NT2/D1 (cell line): ENCODE results near the gene ATP6AP1.

Source experiments
- DNase-seq: peaks from one replicate; pipeline ENCODE4 v3.0.0-alpha.2; 2011; ENCODE audit warnings: low read depth, low spot score
- H3K27me3 ChIP-seq: 2 replicates; pipeline ENCODE4 v1.6.0; 2011; ENCODE audit warnings: mild to moderate bottlenecking; ENCODE audit not compliant: insufficient read length, insufficient read depth
- H3K36me3 ChIP-seq: 2 replicates; pipeline ENCODE4 v1.6.1; 2011; ENCODE audit warnings: mild to moderate bottlenecking, low read length, mixed read lengths; ENCODE audit not compliant: insufficient read depth, insufficient read length
- H3K4me1 ChIP-seq: 2 replicates; pipeline ENCODE4 v1.5.1; 2011; ENCODE audit not compliant: insufficient read depth, insufficient read length
- H3K4me3 ChIP-seq: 2 replicates; pipeline ENCODE4 v1.5.1; 2011; ENCODE audit warnings: low read depth; ENCODE audit not compliant: insufficient read length
- H3K9ac ChIP-seq: 2 replicates; pipeline ENCODE4 v1.6.0; 2011; ENCODE audit warnings: low read depth; ENCODE audit not compliant: insufficient read length
- H3K9me3 ChIP-seq: 2 replicates; pipeline ENCODE4 v1.5.1; 2011; ENCODE audit warnings: mild to moderate bottlenecking, low read length; ENCODE audit not compliant: insufficient read depth
- SUZ12 ChIP-seq: IDR thresholded peaks from 2 replicates; pipeline ENCODE4 v1.6.1; 2011; ENCODE audit not compliant: insufficient read length, insufficient read depth; ENCODE audit errors: extremely low read depth
- YY1 ChIP-seq: IDR thresholded peaks from 2 replicates; pipeline ENCODE4 v1.6.1; 2011; ENCODE audit not compliant: insufficient read length, insufficient read depth
- ZNF274 ChIP-seq: IDR thresholded peaks from 2 replicates; pipeline ENCODE4 v1.6.1; 2011; ENCODE audit warnings: mild to moderate bottlenecking, low read depth, low read length

The ATP6AP1 gene

GRCh38 chrX:154470914-154471568 lies 42.6 kb downstream of the ATP6AP1 start:
- Histone ChIP-seq H3K36me3 (peaks cover 51% of the 10 kb centered on the region), H3K4me1 (no peaks in the 10 kb centered on the region), H3K27me3 (no peaks in the 10 kb centered on the region), H3K9ac (no peak overlapping the region), H3K4me3 (no peak overlapping the region), H3K9me3 (no peaks in the 10 kb centered on the region)
- TF ChIP-seq ZNF274 = no peak
- no peak for TF ChIP-seq SUZ12
- no peak for TF ChIP-seq YY1
- no peak for DNase-seq

- no peaks in the 10 kb centered on the region for H3K4me1 ChIP-seq
- TF ChIP-seq YY1 (no peak), ZNF274 (no peak), SUZ12 (no peak)
- peaks cover 47% of the 10 kb centered on the region for H3K36me3 ChIP-seq
- H3K9ac ChIP-seq = no peak overlapping the region
- no peaks in the 10 kb centered on the region for H3K27me3 ChIP-seq
- no peaks in the 10 kb centered on the region for H3K9me3 ChIP-seq
- DNase-seq = no peak
- H3K4me3 ChIP-seq = no peak overlapping the region
Observed at GRCh38 chrX:154471839-154472684, 43.6 kb downstream of the ATP6AP1 start.

- TF ChIP-seq YY1 (no peak), ZNF274 (no peak), SUZ12 (no peak)
- Histone ChIP-seq H3K9ac (no peak overlapping the region), H3K36me3 (peaks cover 42% of the 10 kb centered on the region), H3K27me3 (no peaks in the 10 kb centered on the region), H3K9me3 (no peaks in the 10 kb centered on the region), H3K4me3 (no peak overlapping the region), H3K4me1 (no peaks in the 10 kb centered on the region)
- DNase-seq = no peak
Observed at GRCh38 chrX:154472685-154473632, 44.5 kb downstream of the ATP6AP1 start.

- no peak overlapping the region for H3K9ac ChIP-seq
- peaks cover 38% of the 10 kb centered on the region for H3K36me3 ChIP-seq
- H3K27me3 ChIP-seq = no peaks in the 10 kb centered on the region
- no peak overlapping the region for H3K4me3 ChIP-seq
- no peaks in the 10 kb centered on the region for H3K9me3 ChIP-seq
- DNase-seq = no peak
- no peaks in the 10 kb centered on the region for H3K4me1 ChIP-seq
- no peak for TF ChIP-seq YY1
- no peak for TF ChIP-seq SUZ12
Observed at GRCh38 chrX:154473683-154474082, 45.2 kb downstream of the ATP6AP1 start.

DNA sequence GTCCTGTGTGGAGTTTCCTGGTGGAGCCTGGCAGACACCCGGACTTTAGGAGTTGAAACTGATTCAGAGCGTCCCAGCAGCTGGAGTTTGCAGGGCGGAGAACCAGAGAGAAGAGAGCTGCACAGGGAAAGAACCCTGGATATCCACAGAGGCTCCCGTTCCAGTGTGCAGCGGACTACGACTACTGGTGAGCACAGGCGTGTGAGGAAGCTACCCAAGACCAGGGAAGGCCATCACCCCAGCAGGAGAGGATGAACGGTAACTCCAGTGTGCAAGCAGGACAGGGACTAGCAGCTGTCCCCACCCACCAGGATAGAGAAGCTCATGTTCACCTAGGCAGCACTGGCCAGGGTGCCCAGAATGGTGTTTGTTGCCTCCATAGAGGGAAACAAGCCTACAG lies 48.3 kb downstream of the ATP6AP1 start:
- Histone ChIP-seq H3K27me3 (no peaks in the 10 kb centered on the region), H3K9me3 (no peaks in the 10 kb centered on the region), H3K9ac (no peak overlapping the region), H3K36me3 (peaks cover 12% of the 10 kb centered on the region), H3K4me1 (no peaks in the 10 kb centered on the region), H3K4me3 (no peak overlapping the region)
- no peak for DNase-seq
- TF ChIP-seq YY1 (no peak), SUZ12 (no peak), ZNF274 (no peak)

DNA sequence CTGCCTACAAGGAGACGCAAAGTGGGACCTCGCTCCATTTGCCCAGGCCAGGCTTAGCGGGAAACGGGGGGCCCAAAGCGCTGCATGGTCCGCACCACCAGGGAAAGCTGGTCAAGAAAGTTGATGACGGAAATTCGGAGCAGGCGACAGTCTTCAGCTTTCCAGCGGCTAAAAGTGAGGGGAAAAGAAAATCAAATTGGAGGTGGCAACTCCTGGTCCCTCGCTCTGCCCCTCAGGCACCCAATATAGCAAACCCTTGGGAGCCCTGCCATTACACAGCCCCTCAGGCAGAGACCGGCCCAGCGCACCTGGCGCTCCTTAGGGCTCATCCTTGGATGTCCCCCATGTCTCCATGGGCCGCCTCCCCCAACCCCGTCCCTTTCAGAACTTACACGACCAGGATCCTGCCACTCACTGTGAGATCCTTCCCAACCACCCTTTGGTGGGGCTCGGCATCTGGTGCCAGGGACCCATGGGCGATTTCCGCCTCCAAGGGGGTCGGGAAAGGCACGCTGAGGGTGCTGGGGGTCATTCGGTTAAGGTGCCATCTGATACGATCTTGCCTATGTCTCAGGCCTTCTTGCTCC lies 49.5 kb downstream of the ATP6AP1 start:
- Histone ChIP-seq H3K36me3 (peaks cover 8% of the 10 kb centered on the region), H3K27me3 (no peaks in the 10 kb centered on the region), H3K9me3 (no peaks in the 10 kb centered on the region), H3K9ac (peak overlapping the region; percentile 80), H3K4me1 (no peaks in the 10 kb centered on the region), H3K4me3 (peak overlapping the region; percentile 39)
- DNase-seq = no peak
- no peak for TF ChIP-seq ZNF274
- TF ChIP-seq SUZ12 = no peak
- no peak for TF ChIP-seq YY1
